Renal pelvis (tissue), 4 donors: ENCODE measurements around the gene IDE. TPM values are rescaled to one million over a fixed set of nuclear protein-coding genes. Genes with fewer than 3 reads are reported as not detected.
"Not testable (repeated sequence)": the region's sequence is repeated elsewhere in the genome, so short reads cannot be mapped to it uniquely, and the experiment has no call there.

Source experiments
- DNase-seq: peaks from one replicate; pipeline ENCODE4 v3.0.0-alpha.2; 2013
- polyA plus RNA-seq, 3 donors: library from polyadenylated mRNA; unstranded; fragments of 120-200 nt; gene quantifications; one replicate each; pipeline ENCODE4 v1.2.1, GENCODE V29; 2013; ENCODE audit not compliant: insufficient read length in 3 of 3

The IDE gene
- polyA plus RNA-seq, 3 donors: 21.1 to 28.1 (median 26.0) TPM

GRCh38 chr10:92420546-92421275 lies 153.2 kb downstream of the IDE start:
- DNase-seq: no peak

- peak; percentile 43 for DNase-seq
Measured at GRCh38 chr10:92419740-92420545, 153.9 kb downstream of the IDE start.

DNA sequence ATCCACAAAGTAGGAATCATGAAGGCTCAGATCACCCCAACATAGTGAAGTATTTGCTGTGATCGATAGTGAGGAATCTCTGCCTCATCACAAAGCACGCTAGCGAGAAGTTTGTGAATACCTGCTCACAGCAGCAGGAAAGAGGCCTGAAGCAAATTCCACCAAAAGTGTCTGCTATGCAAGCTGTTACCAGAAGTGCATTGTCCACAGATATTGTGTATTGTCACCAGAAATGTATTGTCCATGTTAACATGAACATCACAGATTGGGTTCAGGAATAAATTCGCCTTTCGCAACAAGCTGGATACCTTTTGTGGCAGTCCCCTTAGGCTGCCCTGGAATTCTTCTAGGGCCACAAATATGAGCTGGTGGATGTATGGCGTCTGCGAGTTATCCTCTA lies 155.0 kb downstream of the IDE start:
- no peak for DNase-seq

- no peak for DNase-seq
Measured at GRCh38 chr10:92418221-92418620, 155.7 kb downstream of the IDE start.

DNA sequence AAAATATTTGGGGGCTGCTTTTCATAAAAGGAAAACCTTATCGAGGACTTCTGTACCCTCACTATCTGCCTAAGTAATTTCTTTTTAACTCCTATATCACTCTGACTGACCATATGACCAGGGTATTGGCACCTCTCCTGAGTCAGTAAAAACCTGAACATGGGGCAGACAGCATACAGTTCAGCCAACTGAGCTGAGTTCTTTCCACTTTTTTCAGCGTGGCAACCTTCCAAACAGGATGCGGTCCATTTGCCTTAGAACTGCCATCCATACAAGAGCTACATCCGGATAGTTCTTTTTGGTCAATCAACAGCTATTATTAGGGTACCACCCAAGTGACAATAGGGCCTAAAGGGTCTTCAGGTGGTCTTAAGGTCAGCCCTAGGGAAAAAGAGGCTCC lies 160.4 kb downstream of the IDE start:
- DNase-seq: no peak

- DNase-seq: no peak
Measured at GRCh38 chr10:92413011-92413410, 160.9 kb downstream of the IDE start.

DNA sequence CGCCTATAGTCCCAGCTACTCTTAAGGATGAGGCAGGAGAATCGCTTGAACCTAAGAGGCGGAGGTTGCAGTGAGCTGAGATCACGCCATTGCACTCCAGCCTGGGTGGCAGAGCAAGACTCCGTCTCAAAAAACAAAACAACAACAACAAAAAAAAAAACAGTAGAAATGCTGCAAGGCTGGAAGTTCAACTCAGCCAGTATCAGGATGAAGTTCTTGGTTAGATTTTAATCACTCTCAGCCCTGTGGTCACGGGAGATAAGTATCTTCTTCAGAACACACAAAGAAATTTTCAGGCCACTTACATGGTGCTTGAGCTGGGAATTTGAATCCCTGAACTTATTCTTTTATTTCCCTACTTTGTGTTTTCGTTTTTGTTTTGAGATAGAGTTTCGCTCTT lies 162.5 kb downstream of the IDE start:
- DNase-seq: no peak

DNA sequence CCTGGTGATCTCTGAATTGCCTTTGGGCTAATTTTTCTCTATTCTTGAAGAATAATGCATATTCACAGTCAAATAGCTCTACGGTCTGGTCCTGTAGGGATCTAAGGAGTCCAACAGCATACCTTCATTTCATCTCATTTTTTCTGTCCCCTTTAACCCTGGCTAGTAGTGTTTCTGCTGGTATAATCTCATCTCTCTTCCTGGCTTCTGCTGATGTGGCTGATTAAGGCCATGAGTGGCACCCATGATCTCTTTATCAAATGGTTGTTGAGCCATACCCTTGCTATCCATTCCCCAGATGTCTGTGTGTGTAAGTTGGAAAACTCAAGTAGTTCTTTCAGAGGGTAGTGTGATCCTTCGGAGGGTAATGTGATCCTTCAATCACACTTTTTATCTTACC lies 163.4 kb downstream of the IDE start:
- DNase-seq: no peak

DNA sequence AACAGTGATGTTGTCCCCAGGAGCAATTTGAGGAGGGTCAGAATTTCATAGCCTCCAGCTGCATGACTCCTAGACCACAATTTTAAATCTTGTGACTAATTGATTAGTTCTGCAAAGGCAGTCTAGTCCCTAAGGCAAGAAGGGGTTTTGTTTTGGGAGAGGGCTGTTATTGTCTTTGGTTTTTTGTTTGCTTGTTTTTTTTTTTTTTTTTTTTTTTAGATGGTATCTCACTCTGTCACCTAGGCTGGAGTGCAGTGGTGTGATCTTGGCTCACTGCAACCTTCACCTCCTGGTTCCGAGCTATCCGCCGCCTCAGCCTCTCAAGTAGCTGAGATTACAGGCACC lies 165.9 kb downstream of the IDE start:
- no peak for DNase-seq

DNA sequence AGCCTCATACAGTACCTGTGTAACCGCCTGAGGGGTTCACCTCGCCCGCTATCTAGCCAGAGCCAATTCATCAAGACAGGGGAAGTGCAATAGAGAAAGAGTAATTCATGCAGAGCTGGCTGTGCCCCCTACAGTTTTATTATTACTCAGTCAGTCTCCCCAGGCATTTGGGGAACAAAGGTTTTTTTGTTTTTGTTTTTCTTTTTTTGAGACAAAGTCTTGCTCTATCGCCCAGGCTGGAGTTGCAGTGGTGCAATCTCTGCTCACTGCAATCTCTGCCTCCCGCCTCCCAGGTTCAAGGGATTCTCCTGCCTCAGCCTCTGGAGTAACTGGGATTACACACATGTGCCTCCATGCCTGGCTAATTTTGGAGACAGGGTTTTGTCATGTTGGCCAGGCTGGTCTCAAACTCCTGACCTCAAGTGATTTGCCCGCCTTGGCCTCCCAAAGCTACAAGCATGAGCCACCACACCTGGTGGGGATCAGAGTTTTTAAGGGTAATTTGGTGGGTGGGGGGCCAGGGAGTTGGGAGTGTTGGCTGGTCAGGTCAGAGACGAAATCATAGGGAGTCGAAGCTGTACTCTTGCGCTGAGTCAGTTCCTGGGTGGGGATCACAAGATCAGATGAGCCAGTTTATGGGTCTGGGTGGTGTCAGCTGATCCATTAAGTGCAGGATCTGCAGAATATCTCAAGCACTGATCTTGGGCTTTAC lies 166.4 kb downstream of the IDE start:
- DNase-seq: no peak

DNA sequence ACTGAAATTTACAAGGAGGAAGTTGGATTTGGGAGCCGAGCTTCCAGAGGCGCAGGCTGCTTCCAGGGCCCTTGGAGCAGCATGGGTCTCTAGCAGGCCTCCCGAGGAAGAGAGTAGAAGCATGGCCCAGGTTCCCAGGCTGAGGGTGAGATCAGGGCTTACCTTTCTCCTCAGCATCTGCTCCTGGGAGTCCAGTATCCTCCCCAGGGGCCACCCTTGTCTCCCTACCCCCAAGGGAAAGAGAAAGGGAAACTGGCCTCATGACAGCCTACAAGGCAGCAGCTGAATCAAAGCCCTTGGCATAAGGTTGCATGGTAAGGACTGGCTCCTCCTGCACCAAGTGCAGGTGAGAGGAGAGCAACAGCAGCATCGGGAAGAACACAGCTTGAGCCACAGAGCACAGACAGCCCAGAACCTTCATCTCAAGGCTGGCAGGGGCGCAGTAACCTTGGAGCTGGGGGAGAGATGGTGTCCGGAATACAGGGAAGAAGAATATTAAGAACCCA lies 168.4 kb downstream of the IDE start:
- no peak for DNase-seq

DNA sequence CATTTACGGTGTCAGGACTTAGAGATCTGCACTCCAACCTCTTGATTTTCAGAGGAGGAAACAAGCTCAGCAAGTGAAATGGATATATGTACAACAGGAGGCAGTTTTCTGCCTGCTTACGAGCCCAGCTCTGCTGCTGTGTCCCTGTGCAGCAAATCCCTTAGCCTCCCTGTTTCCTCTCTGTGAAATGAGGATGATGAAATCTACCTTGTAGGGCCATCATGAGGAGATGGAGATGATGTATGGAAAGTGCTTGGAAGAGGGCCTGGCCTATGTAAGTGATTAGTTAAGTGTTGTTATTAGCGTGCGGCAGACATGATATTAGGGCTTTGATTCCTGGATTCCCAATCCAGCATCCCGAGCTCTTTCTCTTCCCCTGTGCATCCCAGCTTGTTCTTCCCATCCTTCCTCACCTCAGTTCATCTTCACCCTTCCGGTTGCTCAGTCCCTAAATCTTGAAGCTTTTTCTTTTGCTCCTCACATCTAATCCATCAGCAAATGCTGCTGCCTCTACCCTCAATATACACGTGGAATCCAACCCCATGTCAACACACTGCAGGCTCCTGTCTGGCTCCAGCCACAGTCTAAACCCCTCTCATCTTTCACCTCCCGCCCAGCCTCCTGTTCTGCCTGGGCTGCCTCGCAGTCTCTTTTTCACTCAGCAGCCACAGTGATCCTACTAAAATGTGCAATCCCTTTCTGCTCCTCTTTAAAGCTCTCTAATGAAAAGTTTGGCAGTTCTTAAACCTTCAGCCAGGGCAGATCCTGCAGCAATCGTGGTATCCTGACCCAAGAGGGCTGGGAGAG lies 169.1 kb downstream of the IDE start:
- peak; percentile 39 for DNase-seq

DNA sequence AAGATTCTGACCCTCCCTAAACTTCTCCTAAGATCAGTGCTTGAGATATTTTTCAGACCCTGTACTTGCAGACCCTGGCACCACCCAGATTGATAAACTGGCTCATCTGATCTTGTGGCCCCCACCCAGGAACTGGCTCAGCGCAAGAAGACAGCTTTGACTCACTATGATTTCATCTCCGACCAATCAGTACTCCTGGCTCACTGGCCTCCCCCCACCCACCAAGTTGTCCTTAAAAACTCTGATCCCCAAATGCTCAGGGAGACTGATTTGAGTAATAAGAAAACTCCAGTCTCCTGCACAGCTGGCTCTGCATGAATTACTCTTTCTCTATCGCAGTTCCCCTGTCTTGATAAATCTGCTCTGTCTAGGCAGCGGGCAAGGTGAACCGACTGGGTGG lies 171.7 kb downstream of the IDE start:
- not testable (repeated sequence) for DNase-seq

Other genes with a start within 250 kb of the IDE start
- gene KIF11, start 19.0 kb upstream of the IDE start, polyA plus RNA-seq: 10 to 100 TPM; 26.6 to 29.6 (median 28.9) TPM
- 1 to 10 TPM; 7.6 to 8.9 (median 8.2) TPM for gene HHEX, start 115.9 kb upstream of the IDE start, polyA plus RNA-seq